ENCODE measurements around the gene UTP3.
"Not testable (repeated sequence)": the region's sequence is repeated elsewhere in the genome, so short reads cannot be mapped to it uniquely, and the experiment has no call there.

The UTP3 gene

GRCh38 chr4:70718811-70719604 is 30.7 kb downstream of the UTP3 start:
- no peak for DNase-seq

GRCh38 chr4:70721747-70722146 is 33.4 kb downstream of the UTP3 start, which contains the start of gene RUFY3:
TSS of gene RUFY3 (plus strand) at chr4:70721964. CDS start at chr4:70722574, 610 bp downstream.
- no peak for DNase-seq

DNA sequence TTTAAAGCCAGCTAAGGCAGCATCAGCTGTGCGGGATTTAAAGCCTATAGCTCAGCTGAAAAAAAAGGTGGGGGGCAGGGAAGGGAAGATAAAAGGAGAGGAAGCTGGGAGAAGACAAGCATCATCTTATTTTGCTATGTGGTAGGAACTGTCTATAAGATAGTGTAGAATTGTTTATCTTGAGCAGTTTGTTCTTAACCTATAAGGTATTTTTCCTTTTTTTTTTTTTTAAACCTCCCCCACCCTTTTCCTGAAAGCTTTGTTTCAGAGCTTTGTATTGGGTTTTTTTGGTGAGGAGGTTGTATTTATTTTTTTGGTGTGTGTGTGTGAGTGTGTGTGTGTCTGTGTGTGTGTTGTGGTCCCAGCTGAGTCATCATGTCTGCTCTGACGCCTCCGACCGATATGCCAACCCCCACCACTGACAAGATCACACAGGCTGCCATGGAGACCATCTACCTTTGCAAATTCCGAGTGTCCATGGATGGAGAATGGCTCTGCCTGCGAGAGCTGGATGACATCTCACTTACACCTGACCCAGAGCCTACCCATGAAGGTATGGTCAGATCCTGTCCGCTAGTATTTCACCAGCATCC is 34.0 kb downstream of the UTP3 start:
- DNase-seq = no peak

- DNase-seq = no peak
These were observed 36.1 kb downstream of the UTP3 start for GRCh38 chr4:70724463-70724862.

GRCh38 chr4:70725633-70726032 is 37.3 kb downstream of the UTP3 start:
- DNase-seq = no peak

DNA sequence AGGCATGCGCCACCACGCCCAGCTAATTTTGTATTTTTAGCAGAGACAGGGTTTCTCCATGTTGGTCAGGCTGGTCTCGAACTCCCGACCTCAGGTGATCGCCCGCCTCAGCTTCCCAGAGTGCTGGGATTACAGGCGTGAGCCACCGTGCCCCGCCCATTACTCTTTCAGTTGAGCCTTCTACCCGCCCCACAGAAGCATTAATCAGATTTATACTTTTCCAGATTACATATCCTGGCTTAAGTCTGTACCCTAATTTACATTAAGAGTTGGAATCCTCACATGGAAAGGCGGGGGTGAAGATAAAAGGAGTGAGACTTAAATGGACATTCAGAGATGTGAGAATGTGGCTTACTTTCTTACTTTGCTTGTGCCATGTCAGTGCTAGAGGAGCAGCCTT is 38.2 kb downstream of the UTP3 start:
- not testable (repeated sequence) for DNase-seq

- no peak for DNase-seq
These were observed 39.8 kb downstream of the UTP3 start for GRCh38 chr4:70728091-70728490.

- DNase-seq = not testable (repeated sequence)
These were observed 44.5 kb downstream of the UTP3 start for GRCh38 chr4:70732878-70733277.

GRCh38 chr4:70734168-70734954 is 46.0 kb downstream of the UTP3 start:
- peak; percentile 49 to 81 (median 66) for DNase-seq

- DNase-seq = peak in 1 of 4 experiments; percentile 9
These were observed 46.6 kb downstream of the UTP3 start for GRCh38 chr4:70734971-70735370.

DNA sequence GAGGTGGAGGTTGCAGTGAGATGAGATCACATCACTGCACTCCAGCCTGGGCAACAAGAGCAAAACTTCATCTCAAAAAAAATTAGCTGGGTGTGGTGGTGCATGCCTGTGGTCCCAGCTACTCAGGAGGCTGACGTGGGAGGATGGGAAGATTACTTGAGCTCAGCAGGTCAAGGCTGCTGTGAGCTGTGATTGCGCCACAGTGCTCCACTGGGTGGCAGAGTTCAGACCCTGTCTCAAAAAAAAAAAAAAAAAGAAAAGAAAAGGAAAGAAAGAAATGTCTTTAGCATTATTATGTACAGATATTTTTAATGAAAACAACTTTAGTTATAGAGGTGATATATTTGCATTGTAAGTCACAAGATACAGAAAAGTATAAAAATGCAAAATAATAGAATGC is 47.6 kb downstream of the UTP3 start:
- DNase-seq = peak; percentile 31 to 65 (median 60)

DNA sequence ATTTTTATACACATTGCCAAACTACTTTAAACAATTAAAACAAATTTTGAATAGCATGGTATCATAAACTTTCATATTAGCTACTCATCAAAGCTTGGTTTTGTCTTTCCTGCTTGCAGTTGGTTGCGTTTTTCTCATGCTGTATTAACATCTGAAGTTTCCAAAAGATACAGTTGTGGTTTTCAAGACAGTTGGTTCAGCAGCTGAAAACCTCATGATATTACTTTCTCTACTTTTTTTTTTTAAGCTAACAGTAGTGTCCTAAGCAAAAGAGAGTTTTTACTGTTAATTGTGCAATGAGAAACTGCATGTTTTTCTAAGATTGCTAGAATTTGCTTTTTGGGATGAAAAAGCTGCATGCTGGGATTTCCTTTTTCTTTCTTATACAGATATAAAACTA is 48.7 kb downstream of the UTP3 start:
- DNase-seq = peak in 1 of 4 experiments; percentile 12

DNA sequence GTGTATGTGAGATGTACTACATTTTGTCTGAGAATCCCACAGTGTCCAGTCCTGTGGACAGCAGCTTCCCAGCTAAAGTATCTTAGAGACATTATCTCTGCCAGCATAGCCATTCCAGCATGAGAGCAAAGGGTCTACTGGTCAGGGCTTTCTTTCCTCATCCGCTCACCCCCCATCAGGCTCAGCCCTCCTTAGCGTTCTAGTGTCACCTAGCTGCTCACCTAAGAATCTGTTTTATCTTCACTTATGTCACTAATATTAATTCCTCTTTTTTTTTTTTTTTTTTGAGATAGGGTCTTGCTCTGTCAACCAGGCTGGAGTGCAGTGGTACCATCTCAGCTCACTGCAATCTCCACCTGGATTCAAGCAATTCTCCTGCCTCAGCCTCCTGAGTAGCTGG is 49.1 kb downstream of the UTP3 start:
- DNase-seq = no peak

- peak in 3 of 4 experiments; percentile 29 to 63 (median 53) for DNase-seq
These were observed 51.4 kb downstream of the UTP3 start for GRCh38 chr4:70739496-70740337.

All from suppressor macrophage (primary cell).